Measurements from ENCODE around the gene CDK17. TPM values are rescaled to one million over a fixed set of nuclear protein-coding genes. Genes with fewer than 3 reads are reported as not detected.
A peak's percentile ranks its signal among the peaks of the same experiment; 100 is the strongest.
"Not testable (repeated sequence)": the region's sequence is repeated elsewhere in the genome, so short reads cannot be mapped to it uniquely, and the experiment has no call there.

The CDK17 gene
- polyA plus RNA-seq, 1 donor: 28.8 TPM

DNA sequence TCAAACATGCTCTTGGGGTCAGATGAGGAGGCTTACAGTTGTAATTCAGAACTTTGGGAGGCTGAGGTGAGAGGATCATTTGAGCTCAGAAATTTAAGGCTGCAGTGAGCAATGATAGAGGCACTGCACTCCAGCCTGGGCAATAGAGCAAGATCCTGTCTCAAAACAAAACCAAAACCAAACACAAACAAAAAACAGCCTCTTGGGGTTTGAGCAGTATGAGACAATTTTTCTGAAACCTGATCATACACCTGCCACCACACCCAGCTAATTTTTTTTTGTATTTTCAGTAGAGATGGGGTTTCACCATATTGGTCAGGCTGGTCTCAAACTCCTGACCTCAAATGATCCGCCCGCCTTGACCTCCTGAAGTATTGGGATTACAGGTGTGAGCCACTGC lies 17.4 kb upstream of the CDK17 start:
- not testable (repeated sequence) for DNase-seq

DNA sequence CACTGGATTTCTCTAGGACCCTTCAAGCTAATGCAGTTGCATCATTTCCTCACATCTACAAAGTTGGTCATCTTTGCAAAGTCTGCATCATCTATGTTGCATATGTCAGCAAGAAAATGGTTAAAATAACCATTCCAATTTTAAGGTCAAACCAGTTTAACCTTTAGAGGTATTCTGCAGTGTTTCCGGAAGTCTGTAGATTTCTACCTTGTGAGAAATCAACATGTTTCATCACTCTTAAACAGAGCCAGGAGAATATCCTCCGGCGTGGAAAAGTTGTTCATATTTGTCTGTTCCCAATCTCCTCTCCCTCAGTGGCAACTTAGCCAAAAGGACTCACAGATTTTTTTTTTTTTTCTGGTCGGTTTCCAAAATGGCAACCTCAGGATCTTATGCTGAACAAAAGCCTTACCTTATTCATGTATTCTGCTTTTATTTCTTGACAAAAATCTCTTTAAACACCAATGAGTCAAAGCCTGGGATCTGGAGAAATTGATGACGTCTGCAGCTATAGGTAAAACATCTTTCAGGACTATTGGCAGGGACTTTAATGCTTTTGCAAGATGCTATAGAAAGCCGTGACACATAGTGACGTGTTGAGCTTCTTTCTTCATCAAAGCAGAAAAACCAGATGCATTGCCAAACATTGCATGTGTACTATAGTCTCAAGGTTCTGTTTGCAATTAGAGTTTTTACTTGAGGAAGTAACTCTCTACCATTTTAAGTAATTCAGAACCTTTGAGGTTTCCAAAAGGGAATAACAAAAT lies 16.0 kb upstream of the CDK17 start:
- no peak for DNase-seq

DNA sequence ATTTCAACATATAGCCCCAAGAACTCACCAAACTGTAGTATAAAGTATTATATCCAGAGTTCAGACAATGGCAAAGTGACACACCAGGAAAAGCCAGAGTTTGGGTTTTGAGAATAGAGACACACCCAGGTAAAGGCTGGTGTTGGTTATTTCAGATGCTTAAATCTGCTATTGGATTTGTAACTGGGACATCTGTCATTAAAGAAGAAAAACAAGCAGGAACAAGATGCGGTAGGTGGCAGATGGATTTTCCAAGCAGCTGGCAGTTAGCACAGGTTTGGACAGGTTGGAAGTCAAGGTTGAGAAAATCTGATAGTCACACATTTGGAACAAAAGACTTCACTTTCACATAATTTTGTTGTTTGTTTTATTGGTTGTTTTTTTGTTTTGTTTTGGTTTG lies 14.4 kb upstream of the CDK17 start:
- DNase-seq: no peak

DNA sequence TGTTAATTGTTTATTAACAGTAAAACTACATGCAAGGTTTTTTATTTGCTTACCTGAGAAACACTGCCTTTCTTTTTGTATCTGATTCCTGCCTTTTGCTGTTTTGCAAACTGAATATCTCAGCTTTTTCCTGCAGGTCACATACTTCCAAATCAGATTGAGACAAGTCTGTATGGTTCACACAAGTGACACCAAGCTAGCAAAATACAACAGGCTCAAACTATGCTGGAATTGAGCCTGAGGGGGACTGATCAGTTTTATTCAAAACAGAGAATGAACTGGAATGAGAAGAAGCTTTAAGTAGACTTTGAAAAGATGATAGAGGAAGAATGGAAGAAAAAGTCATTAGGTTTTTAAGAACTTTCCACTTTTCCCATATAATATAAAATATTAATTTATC lies 12.2 kb upstream of the CDK17 start:
- no peak for DNase-seq

DNA sequence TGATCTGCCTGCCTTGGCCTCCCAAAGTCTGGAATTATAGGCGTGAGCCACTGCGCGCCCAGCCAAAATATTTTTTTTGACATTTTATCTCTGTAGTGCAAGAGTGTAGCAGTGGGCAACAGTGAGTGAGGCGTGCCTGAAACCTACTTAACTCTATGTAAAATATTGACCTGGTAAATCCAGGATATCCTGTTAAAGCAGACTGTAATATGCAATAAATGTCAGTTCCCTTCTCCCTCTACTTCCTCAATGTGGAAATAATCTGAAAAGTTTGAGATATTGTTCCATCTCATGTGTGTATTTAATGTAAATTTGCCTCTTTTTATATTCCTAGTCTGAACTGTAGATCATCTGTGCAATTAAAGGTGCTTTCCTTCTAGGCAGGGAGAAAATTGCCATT lies 9.5 kb upstream of the CDK17 start:
- no peak for DNase-seq

DNA sequence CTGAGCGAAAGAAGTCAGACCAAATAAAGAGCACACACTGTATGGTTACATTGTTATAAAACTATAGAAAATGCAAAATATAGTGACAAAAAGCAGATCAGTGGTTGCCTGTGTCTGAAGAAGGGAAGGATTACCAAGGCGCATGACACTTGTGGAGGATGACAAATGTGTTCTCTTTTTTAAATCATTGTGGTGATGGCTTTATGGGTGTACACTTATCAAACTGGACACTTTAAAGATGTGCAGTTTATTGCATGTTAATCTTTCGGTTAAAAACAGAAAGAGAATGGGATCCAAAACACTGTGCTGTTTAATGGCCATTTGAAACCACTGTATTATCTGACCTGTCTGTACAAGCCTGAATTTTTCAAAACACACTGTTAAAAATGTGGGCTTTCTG lies 8.8 kb upstream of the CDK17 start:
- no peak for DNase-seq

DNA sequence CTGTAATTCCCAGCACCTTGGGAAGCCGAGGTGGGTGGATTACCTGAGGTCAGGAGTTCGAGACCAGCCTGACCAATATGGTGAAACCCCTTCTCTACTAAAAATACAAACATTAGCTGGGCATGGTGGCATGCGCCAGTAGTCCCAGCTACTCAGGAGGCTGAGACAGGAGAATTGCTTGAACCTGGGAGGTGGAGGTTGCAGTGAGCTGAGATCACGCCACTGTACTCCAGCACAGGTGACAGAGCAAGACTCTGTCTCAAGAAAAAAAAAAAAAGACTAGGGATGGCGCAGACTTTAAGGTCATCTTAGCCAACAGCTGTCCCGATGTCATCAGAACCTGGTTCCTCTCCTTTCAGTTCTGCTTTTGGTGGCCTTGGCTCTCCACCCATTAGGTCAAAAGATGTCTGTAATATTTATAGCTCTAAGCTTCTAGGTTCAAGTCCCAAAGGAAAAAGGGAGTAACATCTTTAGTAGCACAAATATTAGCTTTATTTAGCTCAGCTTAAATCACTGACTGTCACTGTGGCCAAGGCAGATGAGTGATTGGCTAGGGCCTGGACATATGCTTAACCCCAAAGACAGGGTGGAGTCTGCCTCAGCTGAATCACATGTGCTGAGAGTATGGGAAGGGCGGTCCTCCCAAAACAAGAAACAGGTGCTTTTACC lies 7.3 kb upstream of the CDK17 start:
- DNase-seq: not testable (repeated sequence)

DNA sequence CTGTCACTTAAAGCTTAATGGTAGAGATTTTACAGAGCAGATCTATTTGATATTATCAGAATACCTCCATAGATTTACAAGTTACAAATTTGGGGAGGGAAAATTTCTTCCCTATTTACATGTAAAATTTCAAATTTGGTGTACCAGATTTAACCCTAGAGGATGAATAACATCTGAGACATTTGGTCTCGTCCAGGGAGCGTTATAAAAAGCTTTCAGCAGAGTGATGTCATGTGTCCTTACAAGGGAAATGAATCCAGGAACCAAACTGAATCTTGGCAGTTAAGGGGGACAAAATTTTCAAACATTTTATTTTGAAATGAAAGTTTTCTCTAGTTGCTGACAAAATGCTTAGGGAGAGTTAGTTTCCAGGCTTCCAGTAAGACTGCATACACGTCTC lies 4.5 kb upstream of the CDK17 start:
- DNase-seq: no peak

DNA sequence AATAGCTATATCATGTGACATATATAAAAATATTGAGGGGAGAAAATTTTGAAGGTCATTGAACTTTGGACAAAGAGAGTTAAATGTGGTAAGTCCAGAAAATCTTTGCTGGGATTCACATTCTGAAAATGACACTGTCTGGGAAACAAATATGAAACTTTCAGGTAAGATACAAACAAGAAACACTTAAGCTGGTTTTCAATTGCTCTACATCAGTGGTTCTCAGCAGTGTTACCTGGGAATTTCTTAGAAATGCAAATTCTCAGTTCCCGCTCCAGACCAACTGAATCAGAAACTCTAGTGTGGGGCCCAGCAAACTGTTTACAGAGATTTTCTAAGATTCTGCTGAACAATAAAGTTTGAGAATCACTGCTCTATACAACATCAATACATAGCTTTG lies 3.6 kb upstream of the CDK17 start:
- DNase-seq: no peak

DNA sequence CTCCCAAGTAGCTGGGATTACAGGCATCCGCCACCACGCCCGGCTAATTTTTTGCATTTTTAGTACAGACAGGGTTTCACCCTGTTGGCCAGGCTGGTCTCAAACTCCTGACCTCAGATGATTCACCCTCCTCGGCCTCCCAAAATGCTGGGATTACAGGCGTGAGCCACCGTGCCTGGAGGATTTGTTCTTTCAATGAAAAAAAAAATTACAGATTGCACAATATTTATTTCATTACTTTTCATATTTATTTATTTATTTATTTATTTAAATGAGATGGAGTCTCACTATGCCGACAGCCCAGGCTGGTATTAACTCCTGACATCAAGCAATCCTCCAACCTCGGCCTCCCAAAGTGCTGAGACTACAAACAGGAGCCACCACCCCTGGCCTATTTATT lies 2.3 kb upstream of the CDK17 start:
- not testable (repeated sequence) for DNase-seq

DNA sequence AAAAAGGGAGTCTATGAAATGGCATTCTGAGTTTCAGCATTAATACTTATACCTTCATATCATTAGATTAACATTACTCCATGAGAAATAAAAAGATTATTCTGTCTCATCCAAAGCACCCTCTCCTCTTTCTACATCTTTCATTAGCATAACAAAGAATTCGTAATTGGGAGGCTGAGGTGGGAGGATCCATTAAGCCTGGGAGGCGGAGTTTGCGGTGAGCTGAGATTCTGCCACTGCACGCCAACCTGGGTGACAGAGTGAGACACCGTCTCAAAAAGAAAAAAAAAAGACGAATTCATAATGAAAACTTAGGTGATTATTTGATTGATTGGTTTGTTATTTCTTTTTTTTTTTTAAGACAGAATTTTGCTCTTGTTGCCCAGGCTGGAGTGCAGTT lies 1.8 kb upstream of the CDK17 start:
- DNase-seq: no peak

DNA sequence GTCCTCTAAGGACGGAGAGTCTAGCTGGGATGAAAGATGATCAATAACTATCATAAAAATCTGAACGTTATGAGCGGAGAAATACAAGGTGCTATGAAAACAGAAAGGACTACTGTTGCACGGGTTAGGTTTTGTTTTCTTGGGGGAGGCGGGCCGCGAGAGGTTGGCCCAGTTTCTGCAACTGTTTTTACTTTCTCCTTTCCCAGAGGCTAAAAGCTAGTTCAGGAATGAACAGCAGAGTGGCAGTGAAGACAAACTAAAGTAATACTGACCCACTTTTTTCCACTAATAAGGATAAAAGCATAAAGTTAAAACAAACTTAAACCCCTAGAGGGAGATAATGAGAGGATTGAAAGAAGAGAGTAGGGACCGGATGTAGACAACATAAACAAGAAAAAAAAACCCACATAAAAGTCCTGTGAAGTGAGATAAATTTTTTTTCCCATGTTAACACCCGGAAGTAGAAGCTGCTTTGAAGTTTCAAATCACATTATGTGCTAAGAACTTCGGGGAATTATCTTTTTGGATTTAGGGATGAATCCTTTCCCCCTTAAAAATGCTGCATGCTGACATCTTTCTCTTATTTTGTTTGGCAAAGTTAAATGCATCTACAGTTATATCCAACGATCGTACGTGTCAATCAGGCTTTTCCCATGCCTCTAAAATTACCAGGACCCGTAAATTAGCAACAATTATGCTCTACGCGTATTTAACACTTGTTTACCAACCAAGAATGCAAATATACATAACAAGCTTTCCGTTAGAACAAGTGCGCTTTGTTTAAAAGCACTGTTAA lies 1.0 kb upstream of the CDK17 start:
- DNase-seq: no peak

DNA sequence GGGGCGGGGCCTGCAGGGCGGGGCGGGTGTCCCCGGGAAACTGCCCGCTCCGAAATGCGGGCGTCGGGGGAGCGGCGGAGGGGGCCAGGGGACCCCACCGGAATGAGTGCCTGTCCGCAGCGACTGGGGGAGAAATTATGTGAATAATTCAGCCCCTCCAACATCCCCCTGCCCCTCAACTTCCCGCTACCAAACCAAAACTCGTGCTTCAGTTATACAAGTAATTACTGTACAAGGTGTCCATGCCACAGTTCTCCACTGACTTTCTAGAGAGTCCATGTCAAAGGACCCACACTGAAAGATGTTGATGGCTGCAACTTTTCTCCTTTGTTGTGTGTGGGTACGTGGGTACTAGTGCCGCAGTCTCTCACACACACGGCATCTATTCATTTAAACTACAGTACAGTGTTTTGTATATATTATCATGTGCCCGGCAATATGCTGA lies 414 bp upstream of the CDK17 start:
- peak; percentile 59 for DNase-seq

DNA sequence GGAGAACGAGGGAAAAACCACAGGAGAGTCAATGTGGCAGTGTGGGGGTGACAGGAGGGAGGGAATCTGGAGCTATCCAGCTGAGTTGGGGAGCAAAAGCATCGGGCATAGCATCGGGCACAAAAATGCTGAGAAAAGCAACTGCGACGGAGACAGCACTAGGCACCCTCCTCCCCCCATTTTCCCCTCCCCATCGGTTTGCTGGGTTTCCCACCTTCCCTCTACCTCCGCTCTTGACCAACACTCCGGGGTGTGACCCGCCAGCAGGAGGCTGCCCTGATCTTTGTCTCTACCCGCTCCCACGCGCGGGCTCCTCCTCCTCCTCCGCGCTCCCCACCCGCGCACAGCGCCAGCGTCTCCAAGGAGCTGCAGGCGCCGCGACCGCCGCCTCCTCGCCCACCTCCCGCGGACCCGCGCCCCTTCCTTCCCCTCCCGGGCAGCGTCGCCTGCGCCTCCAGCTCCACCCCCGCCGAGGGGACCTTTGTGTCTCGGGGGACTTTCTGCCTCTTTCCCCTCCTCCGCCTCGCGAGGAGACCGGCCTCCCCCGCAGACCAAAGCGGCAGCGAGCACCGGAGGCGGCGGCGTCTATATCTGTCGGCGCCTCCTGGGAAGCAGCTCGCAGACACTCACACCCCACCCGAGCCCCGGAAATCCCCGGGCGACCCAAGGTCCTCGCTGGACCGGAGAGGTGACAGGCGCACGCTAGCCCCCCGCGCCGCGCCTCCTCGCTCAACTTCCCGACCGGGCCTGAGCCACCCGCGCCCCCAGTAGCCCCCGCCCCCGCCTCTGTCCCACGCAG lies 920 bp downstream of the CDK17 start:
- DNase-seq: peak; percentile 66

DNA sequence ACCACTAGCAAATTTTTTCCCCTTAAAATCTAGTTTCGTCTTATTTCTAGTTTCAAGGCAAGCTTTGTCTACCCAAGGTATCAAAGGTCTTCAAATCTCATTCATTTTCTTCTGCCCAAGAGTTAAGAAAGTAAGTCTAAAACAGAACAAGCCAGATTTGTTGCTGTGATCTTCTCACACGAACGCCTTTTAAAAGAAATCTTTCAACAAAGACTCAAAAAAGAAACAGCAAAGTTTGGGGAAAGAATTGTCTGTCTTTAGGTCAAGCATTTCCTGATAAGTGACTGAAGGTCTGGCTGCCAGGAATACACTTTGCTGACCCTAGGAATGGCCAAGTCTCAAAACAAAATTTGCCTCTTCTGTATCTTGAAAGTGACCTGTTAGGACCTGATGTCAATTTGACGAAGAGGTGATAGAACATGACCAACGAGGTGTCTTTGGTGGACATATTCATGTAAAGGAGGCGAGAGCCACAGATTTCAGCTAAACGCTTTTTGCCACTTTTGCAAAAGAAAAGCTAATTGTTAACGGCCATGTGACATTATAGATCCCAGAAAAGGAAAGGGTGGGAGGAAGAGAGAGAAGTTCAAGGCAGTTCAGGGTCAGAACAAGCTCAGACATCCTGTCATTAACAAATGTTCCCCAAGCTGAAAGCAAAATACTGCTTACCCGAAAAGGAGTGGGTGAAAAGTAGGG lies 1.7 kb downstream of the CDK17 start:
- no peak for DNase-seq

DNA sequence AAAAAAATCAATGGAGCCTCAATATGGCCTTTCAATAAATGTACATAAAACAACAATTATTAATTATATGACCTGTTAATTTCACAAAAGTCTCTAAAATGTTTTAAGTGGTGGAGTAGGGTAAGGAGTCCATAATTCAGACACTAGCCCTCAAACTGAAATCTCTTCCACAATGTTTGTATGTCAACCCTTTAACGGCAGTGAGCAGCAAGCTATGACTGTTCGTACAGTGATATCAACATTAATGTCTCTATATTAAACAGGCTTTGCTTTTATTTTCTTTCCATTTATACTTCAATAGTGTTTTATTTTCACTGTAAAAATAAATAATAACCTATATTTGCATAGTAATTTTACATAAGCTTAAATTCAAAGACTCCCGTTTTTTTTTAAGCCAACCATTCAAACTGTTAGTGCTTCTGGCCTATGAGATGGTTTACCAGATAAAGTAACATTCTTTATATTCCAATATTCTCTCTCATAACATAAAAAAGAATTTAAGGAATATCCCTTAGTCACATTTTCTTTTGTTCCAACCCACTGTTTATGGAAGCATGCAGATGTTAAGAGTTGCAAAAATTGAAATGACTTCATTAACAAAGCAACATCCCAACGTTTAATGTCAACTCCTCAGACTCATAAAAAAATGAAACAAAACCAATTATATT lies 2.3 kb downstream of the CDK17 start:
- DNase-seq: no peak

DNA sequence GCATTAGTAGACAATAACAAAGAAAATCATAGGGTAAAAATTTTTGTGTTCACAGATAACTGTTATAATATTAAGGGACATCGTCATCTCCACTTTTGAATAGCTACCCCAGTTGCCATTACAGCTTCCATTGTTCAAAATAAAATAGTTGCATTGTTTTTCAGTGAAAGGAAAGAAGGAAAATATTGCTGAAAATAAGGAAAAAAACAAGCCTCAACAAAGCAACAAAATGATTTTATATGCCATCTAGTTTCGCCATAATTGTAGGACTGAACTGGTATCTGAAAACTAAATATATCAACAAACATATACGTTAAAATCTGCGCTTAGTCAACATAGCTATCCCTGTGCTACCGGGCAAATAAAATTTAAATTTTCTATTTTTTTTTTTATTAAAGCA lies 3.3 kb downstream of the CDK17 start:
- DNase-seq: no peak

DNA sequence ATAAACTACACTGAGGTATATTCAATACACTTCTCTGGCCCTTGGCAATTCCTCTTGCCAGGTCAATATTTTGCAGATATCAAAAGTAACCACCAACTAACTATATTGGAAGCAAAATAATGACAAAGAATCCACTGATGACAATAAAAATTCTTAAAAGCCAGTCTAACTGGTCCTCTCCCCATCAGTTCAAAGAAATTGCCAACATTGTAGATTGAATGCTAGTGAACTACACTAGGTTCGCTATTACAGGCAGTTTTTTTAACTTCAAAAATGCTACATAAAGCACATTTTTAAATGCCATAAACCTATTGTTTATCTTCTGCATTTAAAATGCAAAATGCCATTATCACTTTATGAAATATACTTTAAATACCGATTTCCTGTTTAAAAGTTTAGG lies 4.0 kb downstream of the CDK17 start:
- no peak for DNase-seq

DNA sequence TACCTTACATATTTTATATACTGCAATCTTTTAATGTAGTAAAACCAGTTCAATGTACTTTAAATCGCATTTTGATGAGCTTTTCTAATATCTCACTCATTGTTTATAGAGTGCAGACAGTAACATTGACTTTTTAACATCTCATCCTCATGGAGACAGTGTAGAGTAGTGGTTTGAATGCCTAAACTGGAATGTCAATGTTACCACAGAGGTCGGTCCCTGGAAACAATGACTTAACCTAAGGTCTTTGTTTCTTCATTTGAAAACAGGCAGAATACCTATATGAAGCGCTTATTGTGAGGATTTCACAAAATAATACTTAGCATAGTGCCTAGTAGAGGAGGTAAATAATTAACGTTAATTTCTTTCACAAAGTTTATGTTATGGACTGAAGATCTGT lies 5.0 kb downstream of the CDK17 start:
- no peak for DNase-seq

DNA sequence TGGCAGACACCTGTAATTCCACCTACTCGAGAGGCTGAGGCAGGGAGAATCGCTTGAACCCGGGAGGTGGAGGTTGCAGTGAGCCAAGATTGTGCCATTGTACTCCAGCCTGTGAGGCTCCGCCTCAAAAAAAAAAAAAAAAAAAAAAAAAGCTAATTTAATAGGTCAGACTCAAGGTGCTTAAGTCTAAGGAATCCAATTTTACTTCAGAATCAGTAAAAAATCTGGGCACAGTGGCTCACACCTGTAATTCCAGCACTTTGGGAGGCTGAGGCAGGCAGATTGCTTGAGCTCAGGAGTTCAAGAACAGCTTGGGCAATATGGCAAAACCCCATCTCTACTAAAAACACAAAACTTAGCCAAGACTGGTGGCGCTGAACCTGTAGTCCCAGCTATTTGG lies 7.0 kb downstream of the CDK17 start:
- DNase-seq: not testable (repeated sequence)

DNA sequence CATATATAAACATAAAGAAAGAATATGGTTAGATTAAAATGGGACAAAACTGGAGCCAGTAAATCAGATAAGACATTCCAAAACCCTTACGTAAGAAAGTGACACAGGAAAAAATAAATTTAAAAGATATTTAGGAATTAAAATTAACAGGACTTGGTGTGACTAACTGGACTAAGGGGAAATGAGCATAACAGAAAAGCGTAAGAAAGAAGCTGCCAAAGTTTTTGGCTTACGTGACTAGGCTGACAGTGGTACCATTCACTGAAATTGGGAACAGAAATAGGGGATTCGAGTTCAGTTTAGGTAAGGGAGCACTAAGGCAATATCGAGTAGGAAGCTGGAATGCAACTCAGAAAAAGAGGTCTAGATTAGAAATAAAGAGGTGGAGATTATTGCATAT lies 7.8 kb downstream of the CDK17 start:
- no peak for DNase-seq

DNA sequence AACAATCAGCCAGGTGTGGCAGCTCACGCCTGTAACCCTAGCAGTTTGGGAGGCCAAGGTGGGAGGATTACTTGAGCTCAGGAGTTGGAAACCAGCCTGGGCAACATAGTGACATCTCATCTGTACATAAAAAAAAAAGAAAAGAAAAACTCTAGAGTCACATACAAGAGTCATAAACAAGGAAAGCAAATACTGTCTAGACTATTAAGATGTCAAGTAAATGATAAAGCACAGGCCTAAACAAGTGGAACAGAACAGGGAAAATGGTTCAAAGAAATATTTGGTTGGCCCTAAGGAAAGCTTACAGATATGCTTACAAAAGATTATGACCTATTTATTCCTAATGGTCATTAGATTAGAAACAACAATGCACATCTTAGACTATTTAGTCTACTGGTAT lies 12.3 kb downstream of the CDK17 start:
- DNase-seq: no peak
